ENCODE results near the gene MTG1. TPM values are rescaled to one million over a fixed set of nuclear protein-coding genes. Genes with fewer than 3 reads are reported as not detected.
"Not testable (repeated sequence)": the region's sequence is repeated elsewhere in the genome, so short reads cannot be mapped to it uniquely, and the experiment has no call there.

MTG1 gene
- total and polyA plus RNA-seq, 7 donors, result 14.0 to 63.6 (median 27.6) TPM

DNA sequence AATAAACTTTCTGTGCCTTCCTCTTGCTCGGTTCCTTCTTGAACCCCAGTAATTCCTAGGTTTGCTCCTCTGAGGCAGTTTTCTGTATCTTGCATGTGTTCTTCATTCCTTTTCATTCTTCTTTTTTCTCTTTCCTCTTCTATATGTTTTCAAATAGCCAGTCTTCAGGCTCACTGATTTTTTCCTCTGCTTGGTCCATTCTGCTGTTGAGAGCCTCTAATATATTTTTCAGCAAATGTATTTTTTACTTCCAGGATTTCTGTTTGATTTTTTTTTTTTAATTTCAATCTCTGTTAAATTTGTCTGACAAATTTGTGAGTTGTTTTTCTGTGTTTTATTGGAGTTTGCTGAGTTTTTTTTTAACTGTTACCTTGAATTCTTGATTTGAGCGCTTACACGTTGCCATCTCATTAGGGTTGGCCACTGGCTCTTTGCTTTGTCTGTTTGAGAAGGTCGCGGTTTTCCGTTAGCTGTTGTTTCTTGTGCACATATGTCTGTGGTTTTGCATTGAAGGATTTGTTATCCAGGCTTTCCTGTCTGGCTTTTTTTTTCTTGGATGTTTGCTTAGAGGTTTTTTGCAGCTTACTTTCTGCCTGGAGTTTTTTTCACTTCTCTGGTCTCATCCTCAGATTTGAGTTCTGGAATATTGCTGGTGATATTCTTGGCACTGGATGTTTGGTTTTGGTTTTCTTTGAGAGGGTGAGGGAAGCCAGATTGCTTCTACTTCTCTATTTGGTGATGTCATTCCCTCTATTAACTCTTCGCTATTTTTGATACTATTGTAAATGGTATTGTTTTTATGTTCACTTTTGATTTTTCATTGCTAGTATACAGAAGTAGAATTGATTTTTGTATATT, 17.8 kb downstream of the MTG1 start:
- no peaks in the 10 kb centered on the region for H3K4me1 ChIP-seq
- H3K4me3 ChIP-seq, result no peak overlapping the region
- no peaks in the 10 kb centered on the region for H3K27me3 ChIP-seq
- H3K9me3 ChIP-seq, result peaks cover 0 to 7% (median 2%) of the 10 kb centered on the region in 4 donors
- TF ChIP-seq POLR2A (IDR thresholded peaks at IDR 0.05) (no peak), POLR2AphosphoS5 (IDR thresholded peaks at IDR 0.05) (no peak), EP300 (IDR thresholded peaks at IDR 0.05) (no peak)
- TF ChIP-seq, protein P1, sequence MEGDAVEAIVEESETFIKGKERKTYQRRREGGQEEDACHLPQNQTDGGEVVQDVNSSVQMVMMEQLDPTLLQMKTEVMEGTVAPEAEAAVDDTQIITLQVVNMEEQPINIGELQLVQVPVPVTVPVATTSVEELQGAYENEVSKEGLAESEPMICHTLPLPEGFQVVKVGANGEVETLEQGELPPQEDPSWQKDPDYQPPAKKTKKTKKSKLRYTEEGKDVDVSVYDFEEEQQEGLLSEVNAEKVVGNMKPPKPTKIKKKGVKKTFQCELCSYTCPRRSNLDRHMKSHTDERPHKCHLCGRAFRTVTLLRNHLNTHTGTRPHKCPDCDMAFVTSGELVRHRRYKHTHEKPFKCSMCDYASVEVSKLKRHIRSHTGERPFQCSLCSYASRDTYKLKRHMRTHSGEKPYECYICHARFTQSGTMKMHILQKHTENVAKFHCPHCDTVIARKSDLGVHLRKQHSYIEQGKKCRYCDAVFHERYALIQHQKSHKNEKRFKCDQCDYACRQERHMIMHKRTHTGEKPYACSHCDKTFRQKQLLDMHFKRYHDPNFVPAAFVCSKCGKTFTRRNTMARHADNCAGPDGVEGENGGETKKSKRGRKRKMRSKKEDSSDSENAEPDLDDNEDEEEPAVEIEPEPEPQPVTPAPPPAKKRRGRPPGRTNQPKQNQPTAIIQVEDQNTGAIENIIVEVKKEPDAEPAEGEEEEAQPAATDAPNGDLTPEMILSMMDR (IDR thresholded peaks at IDR 0.05), result no peak
- H3K27ac ChIP-seq, result no peak overlapping the region
- DNase-seq, result no peak
- intact Hi-C loops (cut with DNase I), result no loop called here
- peaks cover 6 to 59% (median 18%) of the 10 kb centered on the region in 4 donors for H3K36me3 ChIP-seq
- 98% methylated on average over 7 of the region's 7 CpGs for WGBS, 2 donors

- TF ChIP-seq EP300 (IDR thresholded peaks at IDR 0.05) (no peak), POLR2A (IDR thresholded peaks at IDR 0.05) (no peak), POLR2AphosphoS5 (IDR thresholded peaks at IDR 0.05) (no peak)
- TF ChIP-seq, protein P1 (IDR thresholded peaks at IDR 0.05), result no peak
- H3K4me3 ChIP-seq, result no peak overlapping the region
- no peaks in the 10 kb centered on the region for H3K4me1 ChIP-seq
- intact Hi-C loops (cut with DNase I), result no loop called here
- no peak overlapping the region for H3K27ac ChIP-seq
- H3K36me3 ChIP-seq, result peaks cover 6 to 59% (median 16%) of the 10 kb centered on the region in 4 donors
- no peaks in the 10 kb centered on the region for H3K27me3 ChIP-seq
- peaks cover 0 to 7% (median 2%) of the 10 kb centered on the region in 4 donors for H3K9me3 ChIP-seq
- no peak for DNase-seq
Measured at GRCh38 chr10:133412381-133412711, 18.4 kb downstream of the MTG1 start.

DNA sequence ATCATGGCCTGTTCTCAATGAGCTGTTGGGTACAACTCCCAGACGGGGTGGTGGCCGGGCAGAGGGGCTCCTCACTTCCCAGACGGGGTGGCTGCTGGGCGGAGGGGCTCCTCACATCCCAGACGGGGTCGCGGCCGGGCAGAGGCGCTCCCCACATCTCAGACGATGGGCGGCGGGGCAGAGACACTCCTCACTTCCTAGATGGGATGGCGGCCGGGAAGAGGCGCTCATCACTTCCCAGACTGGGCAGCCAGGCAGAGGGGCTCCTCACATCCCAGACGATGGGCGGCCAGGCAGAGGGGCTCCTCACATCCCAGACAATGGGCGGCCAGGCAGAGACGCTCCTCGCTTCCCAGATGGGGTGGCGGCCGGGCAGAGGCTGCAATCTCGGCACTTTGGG, 20.4 kb downstream of the MTG1 start:
- H3K36me3 ChIP-seq, result peaks cover 4 to 59% (median 21%) of the 10 kb centered on the region in 4 donors
- DNase-seq; H3K27me3 ChIP-seq; H3K27ac ChIP-seq; H3K9me3 ChIP-seq; H3K4me3 ChIP-seq; H3K4me1 ChIP-seq; intact Hi-C loops (cut with DNase I): not testable (repeated sequence)
- WGBS, 2 donors, result 96 to 98% methylated on average over 22 to 23 of the region's 23 CpGs

DNA sequence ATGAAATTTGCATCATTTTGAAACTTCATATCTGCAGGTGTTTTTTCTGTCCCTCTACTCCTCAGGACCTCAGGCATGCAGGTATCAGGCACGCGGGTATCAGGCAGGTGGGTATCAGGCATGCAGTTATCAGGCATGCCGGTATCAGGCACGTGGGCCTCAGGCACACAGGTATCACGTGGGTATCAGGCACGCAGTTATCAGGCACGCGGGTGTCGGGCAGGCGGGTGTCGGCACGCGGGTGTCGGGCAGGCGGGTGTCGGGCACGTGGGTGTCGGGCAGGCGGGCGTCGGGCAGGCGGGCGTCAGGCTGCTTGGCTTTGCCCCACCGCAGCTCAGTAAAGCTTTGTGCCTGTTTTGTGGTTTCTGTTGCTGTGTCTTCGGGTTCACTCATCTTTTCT, 21.8 kb downstream of the MTG1 start:
- no peaks in the 10 kb centered on the region for H3K4me1 ChIP-seq
- intact Hi-C loops (cut with DNase I), result no loop called here
- H3K27me3 ChIP-seq, result no peaks in the 10 kb centered on the region
- TF ChIP-seq EP300 (IDR thresholded peaks at IDR 0.05), result no peak
- TF ChIP-seq, protein P1 (IDR thresholded peaks at IDR 0.05), result no peak
- no peak for TF ChIP-seq POLR2A (IDR thresholded peaks at IDR 0.05)
- TF ChIP-seq POLR2AphosphoS5 (IDR thresholded peaks at IDR 0.05), result no peak
- H3K36me3 ChIP-seq, result peaks cover 16 to 59% (median 27%) of the 10 kb centered on the region in 4 donors
- no peak overlapping the region for H3K4me3 ChIP-seq
- H3K27ac ChIP-seq, result no peak overlapping the region
- WGBS, 2 donors, result 90 to 96% methylated on average over 25 of the region's 25 CpGs
- DNase-seq, result no peak
- H3K9me3 ChIP-seq, result peaks cover 0 to 7% (median 2%) of the 10 kb centered on the region in 4 donors

- 95 to 96% methylated on average over 14 of the region's 14 CpGs for WGBS, 2 donors
- H3K36me3 ChIP-seq, result peaks cover 16 to 40% (median 21%) of the 10 kb centered on the region in 4 donors
- H3K4me3 ChIP-seq, result no peak overlapping the region
- no peaks in the 10 kb centered on the region for H3K9me3 ChIP-seq
- no peak for TF ChIP-seq POLR2A (IDR thresholded peaks at IDR 0.05)
- TF ChIP-seq EP300 (IDR thresholded peaks at IDR 0.05), result no peak
- TF ChIP-seq, protein P1 (IDR thresholded peaks at IDR 0.05), result no peak
- no peak for TF ChIP-seq POLR2AphosphoS5 (IDR thresholded peaks at IDR 0.05)
- peaks cover 0 to 7% (median 6%) of the 10 kb centered on the region in 4 donors for H3K4me1 ChIP-seq
- DNase-seq, result no peak
- H3K27me3 ChIP-seq, result peaks cover 6 to 15% (median 9%) of the 10 kb centered on the region in 3 donors
- intact Hi-C loops (cut with DNase I), result no loop called here
- no peak overlapping the region for H3K27ac ChIP-seq
Measured at GRCh38 chr10:133418289-133418993, 24.5 kb downstream of the MTG1 start.

Data from sigmoid colon (tissue), 7 donors.